ENCODE results near the gene CALML3. TPM values are rescaled to one million over a fixed set of nuclear protein-coding genes. Genes with fewer than 3 reads are reported as not detected.

The CALML3 gene
- total and polyA plus RNA-seq, 2 of the 13 experiments (the other 11 are each of a cell fraction or from before 2014, with no cell fraction given), result not detected

GRCh38 chr10:5574642-5575131 lies 49.9 kb downstream of the CALML3 start (continued):
- 0 out of 2 replicates have a peak, but pooled peaks have one; percentile 30 for TF ChIP-seq NR2F6 (IDR thresholded peaks at IDR 0.05)
- peak; percentile 42; the same call in 1 of the 2 replicates for TF ChIP-seq NR2F6 (CRISPR knock-in tag; IDR thresholded peaks at IDR 0.05)
- TF ChIP-seq FIP1L1 (IDR thresholded peaks at IDR 0.05; ENCODE audit: borderline replicate concordance, insufficient read depth, low read depth, low read length), result no peak
- no peak for TF ChIP-seq FOXC1 (CRISPR knock-in tag; IDR thresholded peaks at IDR 0.05; ENCODE audit: borderline replicate concordance)
- TF ChIP-seq ZBTB10 (CRISPR knock-in tag; IDR thresholded peaks at IDR 0.05; ENCODE audit: borderline replicate concordance), result no peak
- TF ChIP-seq ZSCAN25 (CRISPR knock-in tag; IDR thresholded peaks at IDR 0.05), result peak; percentile 81
- TF ChIP-seq KLF16 (CRISPR knock-in tag; IDR thresholded peaks at IDR 0.05), result no peak
- no peak for TF ChIP-seq SIN3B (IDR thresholded peaks at IDR 0.05; ENCODE audit: low read length)
- no peak for TF ChIP-seq ZNF766 (CRISPR knock-in tag; IDR thresholded peaks at IDR 0.05; ENCODE audit: borderline replicate concordance)
- TF ChIP-seq HNF4A (CRISPR knock-in tag; IDR thresholded peaks at IDR 0.05), result peak; percentile 72
- no peak for TF ChIP-seq NONO (IDR thresholded peaks at IDR 0.05)
- TF ChIP-seq NONO (CRISPR knock-in tag; conservative IDR thresholded peaks at IDR 0.05), result no peak
- TF ChIP-seq MIER2 (CRISPR knock-in tag; IDR thresholded peaks at IDR 0.05), result no peak
- no peak for TF ChIP-seq MED8 (CRISPR knock-in tag; IDR thresholded peaks at IDR 0.05; ENCODE audit: insufficient replicate concordance)
- peak; percentile 60 for TF ChIP-seq TEAD3 (CRISPR knock-in tag; optimal IDR thresholded peaks at IDR 0.05; ENCODE audit: borderline replicate concordance)
- TF ChIP-seq ZNF12 (CRISPR knock-in tag; IDR thresholded peaks at IDR 0.05), result no peak
- no peak for TF ChIP-seq ZNF569 (CRISPR knock-in tag; IDR thresholded peaks at IDR 0.05; ENCODE audit: borderline replicate concordance)
- TF ChIP-seq YEATS4 (CRISPR knock-in tag; IDR thresholded peaks at IDR 0.05; ENCODE audit: borderline replicate concordance), result no peak
- TF ChIP-seq MAF1 (CRISPR knock-in tag; IDR thresholded peaks at IDR 0.05; ENCODE audit: borderline replicate concordance), result no peak
- no peak for TF ChIP-seq ZNF563 (CRISPR knock-in tag; IDR thresholded peaks at IDR 0.05)
- TF ChIP-seq BHLHE40 (IDR thresholded peaks at IDR 0.05; ENCODE audit: low read length), result no peak
- no peak for TF ChIP-seq MXD1 (CRISPR knock-in tag; IDR thresholded peaks at IDR 0.05)
- TF ChIP-seq, protein P1, sequence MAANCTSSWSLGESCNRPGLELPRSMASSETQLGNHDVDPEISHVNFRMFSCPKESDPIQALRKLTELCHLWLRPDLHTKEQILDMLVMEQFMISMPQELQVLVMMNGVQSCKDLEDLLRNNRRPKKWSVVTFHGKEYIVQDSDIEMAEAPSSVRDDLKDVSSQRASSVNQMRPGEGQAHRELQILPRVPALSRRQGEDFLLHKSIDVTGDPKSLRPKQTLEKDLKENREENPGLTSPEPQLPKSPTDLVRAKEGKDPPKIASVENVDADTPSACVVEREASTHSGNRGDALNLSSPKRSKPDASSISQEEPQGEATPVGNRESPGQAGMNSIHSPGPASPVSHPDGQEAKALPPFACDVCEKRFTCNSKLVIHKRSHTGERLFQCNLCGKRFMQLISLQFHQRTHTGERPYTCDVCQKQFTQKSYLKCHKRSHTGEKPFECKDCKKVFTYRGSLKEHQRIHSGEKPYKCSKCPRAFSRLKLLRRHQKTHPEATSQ (CRISPR knock-in tag; IDR thresholded peaks at IDR 0.05; ENCODE audit: borderline replicate concordance), result no peak
- 0 out of 2 replicates have a peak, but pooled peaks have one; percentile 19 for TF ChIP-seq ZNF839 (CRISPR knock-in tag; IDR thresholded peaks at IDR 0.05; ENCODE audit: borderline replicate concordance)
- no peak for TF ChIP-seq ZNF572 (CRISPR knock-in tag; IDR thresholded peaks at IDR 0.05)
- no peak for TF ChIP-seq SRF (IDR thresholded peaks at IDR 0.05; ENCODE audit: low read depth, low read length)
- TF ChIP-seq IRF1 (CRISPR knock-in tag; IDR thresholded peaks at IDR 0.05; ENCODE audit: low read depth), result no peak

Data from HepG2 (cell line).